Measurements from ENCODE around the gene NECTIN4. TPM values are rescaled to one million over a fixed set of nuclear protein-coding genes. Genes with fewer than 3 reads are reported as not detected.

The NECTIN4 gene
- total and polyA plus RNA-seq, 2 of the 13 experiments (the other 11 are each of a cell fraction or from before 2014, with no cell fraction given): 5.9 to 12.4 TPM

DNA sequence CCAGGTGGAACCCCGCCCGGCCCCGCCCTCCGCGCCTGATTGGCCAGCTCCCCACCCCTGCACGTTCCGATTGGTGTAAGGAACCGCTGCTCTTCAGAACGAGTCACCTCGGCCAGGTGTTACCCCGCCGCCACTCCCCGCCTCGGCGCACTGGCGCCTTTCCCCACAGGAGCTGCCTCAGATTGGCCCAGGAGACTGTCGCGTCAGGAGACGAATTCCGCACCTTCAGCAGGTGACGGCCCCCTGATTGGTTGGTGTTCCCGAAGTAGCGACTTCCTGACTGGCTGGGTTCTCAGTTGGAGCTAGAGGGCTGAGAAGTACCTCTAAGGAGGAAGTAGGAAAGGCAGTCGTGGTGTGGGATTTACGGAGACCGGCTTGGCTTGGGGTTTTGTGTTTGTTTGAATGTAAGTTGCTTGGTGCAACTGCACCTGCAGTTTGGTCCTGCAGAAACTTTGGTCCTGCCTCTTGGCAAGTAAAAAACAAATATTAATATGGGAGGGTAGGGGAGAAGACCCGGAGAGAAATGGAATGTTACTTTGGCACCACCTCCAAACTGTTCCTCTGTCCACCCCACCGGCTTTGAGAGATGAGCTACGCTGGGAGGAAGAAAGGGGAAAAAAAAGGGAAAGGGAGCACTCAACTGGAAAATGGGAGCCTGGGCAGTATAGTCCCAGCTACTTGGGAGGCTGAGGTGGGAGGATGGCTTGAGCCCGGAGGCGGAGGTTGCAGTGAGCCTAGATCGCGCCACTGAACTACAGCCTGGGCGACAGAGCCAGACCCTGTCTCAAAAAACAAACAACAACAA is 68.0 kb downstream of the NECTIN4 start (continued):
- TF ChIP-seq, protein P1, sequence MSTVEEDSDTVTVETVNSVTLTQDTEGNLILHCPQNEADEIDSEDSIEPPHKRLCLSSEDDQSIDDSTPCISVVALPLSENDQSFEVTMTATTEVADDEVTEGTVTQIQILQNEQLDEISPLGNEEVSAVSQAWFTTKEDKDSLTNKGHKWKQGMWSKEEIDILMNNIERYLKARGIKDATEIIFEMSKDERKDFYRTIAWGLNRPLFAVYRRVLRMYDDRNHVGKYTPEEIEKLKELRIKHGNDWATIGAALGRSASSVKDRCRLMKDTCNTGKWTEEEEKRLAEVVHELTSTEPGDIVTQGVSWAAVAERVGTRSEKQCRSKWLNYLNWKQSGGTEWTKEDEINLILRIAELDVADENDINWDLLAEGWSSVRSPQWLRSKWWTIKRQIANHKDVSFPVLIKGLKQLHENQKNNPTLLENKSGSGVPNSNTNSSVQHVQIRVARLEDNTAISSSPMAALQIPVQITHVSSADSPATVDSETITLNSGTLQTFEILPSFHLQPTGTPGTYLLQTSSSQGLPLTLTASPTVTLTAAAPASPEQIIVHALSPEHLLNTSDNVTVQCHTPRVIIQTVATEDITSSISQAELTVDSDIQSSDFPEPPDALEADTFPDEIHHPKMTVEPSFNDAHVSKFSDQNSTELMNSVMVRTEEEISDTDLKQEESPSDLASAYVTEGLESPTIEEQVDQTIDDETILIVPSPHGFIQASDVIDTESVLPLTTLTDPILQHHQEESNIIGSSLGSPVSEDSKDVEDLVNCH (CRISPR knock-in tag; IDR thresholded peaks at IDR 0.05): 0 out of 2 replicates have a peak, but pooled peaks have one; percentile 64
- TF ChIP-seq, protein P2, sequence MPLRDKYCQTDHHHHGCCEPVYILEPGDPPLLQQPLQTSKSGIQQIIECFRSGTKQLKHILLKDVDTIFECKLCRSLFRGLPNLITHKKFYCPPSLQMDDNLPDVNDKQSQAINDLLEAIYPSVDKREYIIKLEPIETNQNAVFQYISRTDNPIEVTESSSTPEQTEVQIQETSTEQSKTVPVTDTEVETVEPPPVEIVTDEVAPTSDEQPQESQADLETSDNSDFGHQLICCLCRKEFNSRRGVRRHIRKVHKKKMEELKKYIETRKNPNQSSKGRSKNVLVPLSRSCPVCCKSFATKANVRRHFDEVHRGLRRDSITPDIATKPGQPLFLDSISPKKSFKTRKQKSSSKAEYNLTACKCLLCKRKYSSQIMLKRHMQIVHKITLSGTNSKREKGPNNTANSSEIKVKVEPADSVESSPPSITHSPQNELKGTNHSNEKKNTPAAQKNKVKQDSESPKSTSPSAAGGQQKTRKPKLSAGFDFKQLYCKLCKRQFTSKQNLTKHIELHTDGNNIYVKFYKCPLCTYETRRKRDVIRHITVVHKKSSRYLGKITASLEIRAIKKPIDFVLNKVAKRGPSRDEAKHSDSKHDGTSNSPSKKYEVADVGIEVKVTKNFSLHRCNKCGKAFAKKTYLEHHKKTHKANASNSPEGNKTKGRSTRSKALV (CRISPR knock-in tag; IDR thresholded peaks at IDR 0.05): peak; percentile 51; the same call in 1 of the 2 replicates
- TF ChIP-seq ZFP37 (CRISPR knock-in tag; IDR thresholded peaks at IDR 0.05; ENCODE audit: borderline replicate concordance) (peak; percentile 69; the same call in 1 of the 2 replicates), ATF1 (CRISPR knock-in tag; IDR thresholded peaks at IDR 0.05) (peak; percentile 63; the same call in 1 of the 2 replicates), FIP1L1 (IDR thresholded peaks at IDR 0.05; ENCODE audit: borderline replicate concordance, insufficient read depth, low read depth, low read length) (no peak), PTBP1 (IDR thresholded peaks at IDR 0.05; ENCODE audit: low read depth, low read length, poor library complexity, severe bottlenecking) (no peak), SOX6 (IDR thresholded peaks at IDR 0.05) (no peak), SOX6 (CRISPR knock-in tag; IDR thresholded peaks at IDR 0.05) (no peak), U2AF1 (optimal IDR thresholded peaks at IDR 0.05; ENCODE audit: low read depth, low read length) (peak; percentile 38), NKX3-1 (CRISPR knock-in tag; IDR thresholded peaks at IDR 0.05) (0 out of 2 replicates have a peak, but pooled peaks have one; percentile 28), ZFP90 (CRISPR knock-in tag; IDR thresholded peaks at IDR 0.05; ENCODE audit: borderline replicate concordance) (peak; percentile 78; the same call in 1 of the 2 replicates), FOXK1 (CRISPR knock-in tag; IDR thresholded peaks at IDR 0.05; ENCODE audit: borderline replicate concordance, low read depth) (peak; percentile 15; the same call in 1 of the 2 replicates), ZFX (CRISPR knock-in tag; IDR thresholded peaks at IDR 0.05; ENCODE audit: low read depth) (no peak; the same call in 1 of the 2 replicates)
- TF ChIP-seq, protein P3, sequence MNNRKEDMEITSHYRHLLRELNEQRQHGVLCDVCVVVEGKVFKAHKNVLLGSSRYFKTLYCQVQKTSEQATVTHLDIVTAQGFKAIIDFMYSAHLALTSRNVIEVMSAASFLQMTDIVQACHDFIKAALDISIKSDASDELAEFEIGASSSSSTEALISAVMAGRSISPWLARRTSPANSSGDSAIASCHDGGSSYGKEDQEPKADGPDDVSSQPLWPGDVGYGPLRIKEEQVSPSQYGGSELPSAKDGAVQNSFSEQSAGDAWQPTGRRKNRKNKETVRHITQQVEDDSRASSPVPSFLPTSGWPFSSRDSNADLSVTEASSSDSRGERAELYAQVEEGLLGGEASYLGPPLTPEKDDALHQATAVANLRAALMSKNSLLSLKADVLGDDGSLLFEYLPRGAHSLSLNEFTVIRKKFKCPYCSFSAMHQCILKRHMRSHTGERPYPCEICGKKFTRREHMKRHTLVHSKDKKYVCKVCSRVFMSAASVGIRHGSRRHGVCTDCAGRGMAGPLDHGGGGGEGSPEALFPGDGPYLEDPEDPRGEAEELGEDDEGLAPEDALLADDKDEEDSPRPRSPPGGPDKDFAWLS (CRISPR knock-in tag; IDR thresholded peaks at IDR 0.05; ENCODE audit: borderline replicate concordance): no peak
- TF ChIP-seq, protein P4, sequence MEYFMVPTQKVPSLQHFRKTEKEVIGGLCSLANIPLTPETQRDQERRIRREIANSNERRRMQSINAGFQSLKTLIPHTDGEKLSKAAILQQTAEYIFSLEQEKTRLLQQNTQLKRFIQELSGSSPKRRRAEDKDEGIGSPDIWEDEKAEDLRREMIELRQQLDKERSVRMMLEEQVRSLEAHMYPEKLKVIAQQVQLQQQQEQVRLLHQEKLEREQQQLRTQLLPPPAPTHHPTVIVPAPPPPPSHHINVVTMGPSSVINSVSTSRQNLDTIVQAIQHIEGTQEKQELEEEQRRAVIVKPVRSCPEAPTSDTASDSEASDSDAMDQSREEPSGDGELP (IDR thresholded peaks at IDR 0.05; ENCODE audit: borderline replicate concordance, low read depth): no peak
- TF ChIP-seq, protein P5, sequence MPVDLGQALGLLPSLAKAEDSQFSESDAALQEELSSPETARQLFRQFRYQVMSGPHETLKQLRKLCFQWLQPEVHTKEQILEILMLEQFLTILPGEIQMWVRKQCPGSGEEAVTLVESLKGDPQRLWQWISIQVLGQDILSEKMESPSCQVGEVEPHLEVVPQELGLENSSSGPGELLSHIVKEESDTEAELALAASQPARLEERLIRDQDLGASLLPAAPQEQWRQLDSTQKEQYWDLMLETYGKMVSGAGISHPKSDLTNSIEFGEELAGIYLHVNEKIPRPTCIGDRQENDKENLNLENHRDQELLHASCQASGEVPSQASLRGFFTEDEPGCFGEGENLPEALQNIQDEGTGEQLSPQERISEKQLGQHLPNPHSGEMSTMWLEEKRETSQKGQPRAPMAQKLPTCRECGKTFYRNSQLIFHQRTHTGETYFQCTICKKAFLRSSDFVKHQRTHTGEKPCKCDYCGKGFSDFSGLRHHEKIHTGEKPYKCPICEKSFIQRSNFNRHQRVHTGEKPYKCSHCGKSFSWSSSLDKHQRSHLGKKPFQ (CRISPR knock-in tag; IDR thresholded peaks at IDR 0.05; ENCODE audit: insufficient replicate concordance): no peak
- TF ChIP-seq, protein P6, sequence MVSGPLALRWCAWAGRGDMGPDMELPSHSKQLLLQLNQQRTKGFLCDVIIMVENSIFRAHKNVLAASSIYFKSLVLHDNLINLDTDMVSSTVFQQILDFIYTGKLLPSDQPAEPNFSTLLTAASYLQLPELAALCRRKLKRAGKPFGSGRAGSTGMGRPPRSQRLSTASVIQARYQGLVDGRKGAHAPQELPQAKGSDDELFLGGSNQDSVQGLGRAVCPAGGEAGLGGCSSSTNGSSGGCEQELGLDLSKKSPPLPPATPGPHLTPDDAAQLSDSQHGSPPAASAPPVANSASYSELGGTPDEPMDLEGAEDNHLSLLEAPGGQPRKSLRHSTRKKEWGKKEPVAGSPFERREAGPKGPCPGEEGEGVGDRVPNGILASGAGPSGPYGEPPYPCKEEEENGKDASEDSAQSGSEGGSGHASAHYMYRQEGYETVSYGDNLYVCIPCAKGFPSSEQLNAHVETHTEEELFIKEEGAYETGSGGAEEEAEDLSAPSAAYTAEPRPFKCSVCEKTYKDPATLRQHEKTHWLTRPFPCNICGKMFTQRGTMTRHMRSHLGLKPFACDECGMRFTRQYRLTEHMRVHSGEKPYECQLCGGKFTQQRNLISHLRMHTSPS (CRISPR knock-in tag; IDR thresholded peaks at IDR 0.05; ENCODE audit: low read depth): no peak

Data from HepG2 (cell line).